K562 (cell line): ENCODE measurements around the gene SATB2.

Source experiments
- FOXJ3 ChIP-seq: sonication (generic); formaldehyde crosslinking; IDR thresholded peaks from 2 replicates; pipeline ENCODE4 v1.4.0; 2020; ENCODE audit warnings: mild to moderate bottlenecking, missing genetic modification reagents
- TF ChIP-seq, protein P1 (sequence below), 3 experiments: IDR thresholded peaks in 2 of 3; conservative IDR thresholded peaks in 1 of 3; 2 replicates each; pipeline ENCODE4 v1.5.1; 2011 to 2012; ENCODE audit warnings: low read length in 3 of 3, mild to moderate bottlenecking in 3 of 3, control low read depth in 2 of 3, improper control_type of control experiment in 1 of 3, inconsistent platforms in 1 of 3, low read depth in 1 of 3, mixed read lengths in 1 of 3, moderate library complexity in 1 of 3; ENCODE audit not compliant: insufficient read depth in 2 of 3
- TF ChIP-seq, protein P2 (sequence below): sonication (generic); formaldehyde crosslinking; IDR thresholded peaks from 2 replicates; pipeline ENCODE4 v1.8.0; 2022; ENCODE audit warnings: mild to moderate bottlenecking, low read depth, missing genetic modification reagents

GRCh38 chr2:199273042-199273511, 184.7 kb downstream of the SATB2 start:
- TF ChIP-seq FOXJ3 (CRISPR knock-in tag), result no peak
- TF ChIP-seq, protein P1, sequence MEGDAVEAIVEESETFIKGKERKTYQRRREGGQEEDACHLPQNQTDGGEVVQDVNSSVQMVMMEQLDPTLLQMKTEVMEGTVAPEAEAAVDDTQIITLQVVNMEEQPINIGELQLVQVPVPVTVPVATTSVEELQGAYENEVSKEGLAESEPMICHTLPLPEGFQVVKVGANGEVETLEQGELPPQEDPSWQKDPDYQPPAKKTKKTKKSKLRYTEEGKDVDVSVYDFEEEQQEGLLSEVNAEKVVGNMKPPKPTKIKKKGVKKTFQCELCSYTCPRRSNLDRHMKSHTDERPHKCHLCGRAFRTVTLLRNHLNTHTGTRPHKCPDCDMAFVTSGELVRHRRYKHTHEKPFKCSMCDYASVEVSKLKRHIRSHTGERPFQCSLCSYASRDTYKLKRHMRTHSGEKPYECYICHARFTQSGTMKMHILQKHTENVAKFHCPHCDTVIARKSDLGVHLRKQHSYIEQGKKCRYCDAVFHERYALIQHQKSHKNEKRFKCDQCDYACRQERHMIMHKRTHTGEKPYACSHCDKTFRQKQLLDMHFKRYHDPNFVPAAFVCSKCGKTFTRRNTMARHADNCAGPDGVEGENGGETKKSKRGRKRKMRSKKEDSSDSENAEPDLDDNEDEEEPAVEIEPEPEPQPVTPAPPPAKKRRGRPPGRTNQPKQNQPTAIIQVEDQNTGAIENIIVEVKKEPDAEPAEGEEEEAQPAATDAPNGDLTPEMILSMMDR (IDR thresholded peaks at IDR 0.05 in 2 of 3, conservative IDR thresholded peaks at IDR 0.05 in 1 of 3; ENCODE audit: insufficient read depth in 2 of 3, low read depth in 1 of 3, low read length in 3 of 3), result no peak
- TF ChIP-seq, protein P2, sequence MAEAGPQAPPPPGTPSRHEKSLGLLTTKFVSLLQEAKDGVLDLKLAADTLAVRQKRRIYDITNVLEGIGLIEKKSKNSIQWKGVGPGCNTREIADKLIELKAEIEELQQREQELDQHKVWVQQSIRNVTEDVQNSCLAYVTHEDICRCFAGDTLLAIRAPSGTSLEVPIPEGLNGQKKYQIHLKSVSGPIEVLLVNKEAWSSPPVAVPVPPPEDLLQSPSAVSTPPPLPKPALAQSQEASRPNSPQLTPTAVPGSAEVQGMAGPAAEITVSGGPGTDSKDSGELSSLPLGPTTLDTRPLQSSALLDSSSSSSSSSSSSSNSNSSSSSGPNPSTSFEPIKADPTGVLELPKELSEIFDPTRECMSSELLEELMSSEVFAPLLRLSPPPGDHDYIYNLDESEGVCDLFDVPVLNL, result no peak
